WTC11 (cell line): ENCODE data around the gene BRD1.

ENCODE experiments used
- ATF1 ChIP-seq: sonication (generic); formaldehyde crosslinking; IDR thresholded peaks from 2 replicates; pipeline ENCODE4 v1.8.1; 2023; ENCODE audit warnings: mild to moderate bottlenecking, moderate library complexity, missing genetic modification reagents
- CTCF ChIP-seq: fragments of 200-600 bp; IDR thresholded peaks from 2 replicates; pipeline ENCODE4 v1.8.0; 2022; ENCODE audit warnings: antibody characterized with exemption
- FOXJ3 ChIP-seq: sonication (generic); formaldehyde crosslinking; IDR thresholded peaks from 2 replicates; pipeline ENCODE4 v1.9.0; 2021; ENCODE audit warnings: missing genetic modification reagents, mild to moderate bottlenecking, borderline replicate concordance
- GABPB1 ChIP-seq: sonication (generic); formaldehyde crosslinking; IDR thresholded peaks from 2 replicates; pipeline ENCODE4 v1.8.1; 2023; ENCODE audit warnings: mild to moderate bottlenecking, missing genetic modification reagents
- HMGXB4 ChIP-seq: sonication (generic); formaldehyde crosslinking; IDR thresholded peaks from 2 replicates; pipeline ENCODE4 v1.8.1; 2023; ENCODE audit warnings: mild to moderate bottlenecking, moderate library complexity, missing genetic modification reagents
- MLX ChIP-seq: sonication (generic); formaldehyde crosslinking; IDR thresholded peaks from 2 replicates; pipeline ENCODE4 v1.8.1; 2023; ENCODE audit warnings: mild to moderate bottlenecking, missing genetic modification reagents, moderate library complexity
- SMAD4 ChIP-seq: sonication (generic); formaldehyde crosslinking; IDR thresholded peaks from 2 replicates; pipeline ENCODE4 v1.8.0; 2022; ENCODE audit warnings: mild to moderate bottlenecking, missing genetic modification reagents
- SP1 ChIP-seq: sonication (generic); formaldehyde crosslinking; conservative IDR thresholded peaks from 2 replicates; pipeline ENCODE4 v1.8.1; 2022; ENCODE audit warnings: missing genetic modification reagents
- USF2 ChIP-seq: sonication (generic); formaldehyde crosslinking; IDR thresholded peaks from 2 replicates; pipeline ENCODE4 v1.8.1; 2023; ENCODE audit warnings: mild to moderate bottlenecking, missing genetic modification reagents, moderate library complexity
- ZNF512 ChIP-seq: sonication (generic); formaldehyde crosslinking; IDR thresholded peaks from 2 replicates; pipeline ENCODE4 v1.8.1; 2022; ENCODE audit warnings: missing genetic modification reagents, borderline replicate concordance

GRCh38 chr22:49801391-49802060, 26.1 kb downstream of the BRD1 start:
- TF ChIP-seq CTCF (no peak), SP1 (no peak), SMAD4 (CRISPR knock-in tag) (no peak), ZNF512 (CRISPR knock-in tag) (no peak), HMGXB4 (CRISPR knock-in tag) (no peak), MLX (no peak), FOXJ3 (CRISPR knock-in tag) (no peak), GABPB1 (CRISPR knock-in tag) (no peak), USF2 (CRISPR knock-in tag) (no peak), ATF1 (CRISPR knock-in tag) (no peak)
